ENCODE data around the gene MX1. TPM values are rescaled to one million over a fixed set of nuclear protein-coding genes. Genes with fewer than 3 reads are reported as not detected.

Gene MX1
- total RNA-seq, 3 donors from 2014 or later (not counting 1 experiment from before 2014, with no cell fraction given) = 22.7 to 67.0 (median 60.6) TPM

- no peak within 1 kb of the TSS for H3K4me3 Mint-ChIP-seq
- H3K27ac Mint-ChIP-seq = no peak within 1 kb of the TSS
- ATAC-seq (no peak), DNase-seq (no peak)
- no peaks in the 10 kb centered on the region for H3K9me3 Mint-ChIP-seq
- H3K27ac ChIP-seq (ENCODE audit: low read length) = no peak within 1 kb of the TSS
- H3K4me1 ChIP-seq (ENCODE audit: control insufficient read depth, insufficient read depth, low read length) = no peaks in the 10 kb centered on the region
- H3K36me3 ChIP-seq (ENCODE audit: control insufficient read depth, insufficient read depth, low read length) = no peaks in the 10 kb centered on the region
- intact Hi-C loops (cut with micrococcal nuclease) = no loop called here
- H3K4me3 ChIP-seq (ENCODE audit: low read length) = no peak within 1 kb of the TSS
- WGBS (ENCODE audit: insufficient coverage) = 3% methylated on average over 85 of the region's 85 CpGs
- H3K27me3 Mint-ChIP-seq (ENCODE audit: low read depth in 2 of 2) = peaks cover 32 to 36% of the 10 kb centered on the region in 2 donors
- H3K36me3 Mint-ChIP-seq = no peaks in the 10 kb centered on the region
- TF ChIP-seq, protein P1, sequence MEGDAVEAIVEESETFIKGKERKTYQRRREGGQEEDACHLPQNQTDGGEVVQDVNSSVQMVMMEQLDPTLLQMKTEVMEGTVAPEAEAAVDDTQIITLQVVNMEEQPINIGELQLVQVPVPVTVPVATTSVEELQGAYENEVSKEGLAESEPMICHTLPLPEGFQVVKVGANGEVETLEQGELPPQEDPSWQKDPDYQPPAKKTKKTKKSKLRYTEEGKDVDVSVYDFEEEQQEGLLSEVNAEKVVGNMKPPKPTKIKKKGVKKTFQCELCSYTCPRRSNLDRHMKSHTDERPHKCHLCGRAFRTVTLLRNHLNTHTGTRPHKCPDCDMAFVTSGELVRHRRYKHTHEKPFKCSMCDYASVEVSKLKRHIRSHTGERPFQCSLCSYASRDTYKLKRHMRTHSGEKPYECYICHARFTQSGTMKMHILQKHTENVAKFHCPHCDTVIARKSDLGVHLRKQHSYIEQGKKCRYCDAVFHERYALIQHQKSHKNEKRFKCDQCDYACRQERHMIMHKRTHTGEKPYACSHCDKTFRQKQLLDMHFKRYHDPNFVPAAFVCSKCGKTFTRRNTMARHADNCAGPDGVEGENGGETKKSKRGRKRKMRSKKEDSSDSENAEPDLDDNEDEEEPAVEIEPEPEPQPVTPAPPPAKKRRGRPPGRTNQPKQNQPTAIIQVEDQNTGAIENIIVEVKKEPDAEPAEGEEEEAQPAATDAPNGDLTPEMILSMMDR (IDR thresholded peaks at IDR 0.05) = no peak
- H3K27me3 ChIP-seq (ENCODE audit: control insufficient read depth, insufficient read depth, low read length) = peaks cover 9% of the 10 kb centered on the region
- H3K9me3 ChIP-seq (ENCODE audit: control insufficient read depth, insufficient read depth, low read length) = no peaks in the 10 kb centered on the region
- H3K4me1 Mint-ChIP-seq = no peaks in the 10 kb centered on the region
Observed at GRCh38 chr21:41507521-41508414, 81.7 kb downstream of the MX1 start, which contains the start of gene TMPRSS2. TSS of gene TMPRSS2 (minus strand) at chr21:41508158. CDS start at chr21:41498133, 10,025 bp downstream.

DNA sequence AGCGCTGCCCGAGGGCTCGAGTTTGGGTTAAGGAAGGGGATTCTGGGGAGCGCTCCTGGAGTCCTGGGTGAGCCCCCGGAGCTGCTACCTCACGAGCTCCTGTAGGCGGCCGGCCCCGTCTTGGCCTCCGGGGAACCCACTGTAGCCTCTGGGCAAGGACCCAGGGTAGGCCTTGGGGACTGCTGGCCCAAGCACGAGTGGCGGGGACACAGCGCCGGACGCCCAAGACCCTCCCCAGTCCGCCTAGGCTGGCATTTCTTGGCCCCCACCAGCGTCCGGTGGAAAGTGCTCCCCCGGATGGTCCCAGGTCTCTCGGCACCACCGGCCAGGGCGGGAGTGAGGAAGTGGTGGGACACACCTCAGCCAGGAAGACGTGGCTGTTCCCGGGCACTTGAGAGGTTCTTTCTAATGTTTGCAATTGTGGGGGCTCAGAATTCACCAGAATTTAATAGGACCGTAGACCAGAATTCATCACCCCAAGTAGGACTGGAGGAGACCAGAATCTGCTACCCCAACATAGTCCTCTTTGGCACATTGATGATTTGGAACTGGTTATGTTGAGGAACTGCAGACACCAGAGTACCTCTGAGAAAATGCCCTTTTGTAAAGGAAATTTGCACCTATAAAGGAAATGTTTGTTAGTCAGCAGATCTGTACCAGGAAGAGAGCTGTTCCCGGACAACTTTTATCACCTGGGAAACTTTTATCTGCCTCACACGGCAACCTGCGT lies 82.5 kb downstream of the MX1 start:
- DNase-seq = no peak
- Histone ChIP-seq H3K27ac (ENCODE audit: low read length) (no peak overlapping the region), H3K4me3 (ENCODE audit: low read length) (no peak overlapping the region), H3K4me1 (ENCODE audit: control insufficient read depth, insufficient read depth, low read length) (no peaks in the 10 kb centered on the region), H3K36me3 (ENCODE audit: control insufficient read depth, insufficient read depth, low read length) (no peaks in the 10 kb centered on the region), H3K27me3 (ENCODE audit: control insufficient read depth, insufficient read depth, low read length) (peaks cover 9% of the 10 kb centered on the region), H3K9me3 (ENCODE audit: control insufficient read depth, insufficient read depth, low read length) (no peaks in the 10 kb centered on the region)
- intact Hi-C loops (cut with micrococcal nuclease) = no loop called here
- Mint-ChIP-seq H3K4me1 (no peaks in the 10 kb centered on the region), H3K4me3 (no peak overlapping the region), H3K27me3 (ENCODE audit: low read depth in 2 of 2) (peaks cover 30 to 34% of the 10 kb centered on the region in 2 donors), H3K9me3 (no peaks in the 10 kb centered on the region), H3K36me3 (no peaks in the 10 kb centered on the region), H3K27ac (no peak overlapping the region)
- TF ChIP-seq, protein P1 (IDR thresholded peaks at IDR 0.05) = no peak
- WGBS (ENCODE audit: insufficient coverage) = 7% methylated on average over 28 of the region's 28 CpGs
- ATAC-seq = no peak

Other genes with a start within 250 kb of the MX1 start
- under 1 TPM in 1 of 3 donors, not detected in 2; 0.48 TPM for gene FAM3B, start 109.4 kb upstream of the MX1 start, total RNA-seq
- gene MX2, start 64.2 kb upstream of the MX1 start, total RNA-seq = 10 to 100 TPM; 37.9 to 73.9 (median 42.6) TPM
- gene TMPRSS2, start 81.9 kb downstream of the MX1 start, total RNA-seq = not detected

Measured in natural killer cell (primary cell).